Stimulated activated CD8-positive, alpha-beta memory T cell treated with anti-CD3 and anti-CD28 coated beads, Interleukin-7, amount 100 ng/mL, for 48 hours (primary cell): ENCODE measurements around the gene CTDSPL2.
"Not testable (repeated sequence)": the region's sequence is repeated elsewhere in the genome, so short reads cannot be mapped to it uniquely, and the experiment has no call there.

Experiments
- DNase-seq, 2 donors: peaks; one replicate each; pipeline ENCODE4 v3.0.0-alpha.2; 2020; ENCODE audit warnings: low read depth in 1 of 2; ENCODE audit errors: extremely low read depth in 1 of 2

Gene CTDSPL2

DNA sequence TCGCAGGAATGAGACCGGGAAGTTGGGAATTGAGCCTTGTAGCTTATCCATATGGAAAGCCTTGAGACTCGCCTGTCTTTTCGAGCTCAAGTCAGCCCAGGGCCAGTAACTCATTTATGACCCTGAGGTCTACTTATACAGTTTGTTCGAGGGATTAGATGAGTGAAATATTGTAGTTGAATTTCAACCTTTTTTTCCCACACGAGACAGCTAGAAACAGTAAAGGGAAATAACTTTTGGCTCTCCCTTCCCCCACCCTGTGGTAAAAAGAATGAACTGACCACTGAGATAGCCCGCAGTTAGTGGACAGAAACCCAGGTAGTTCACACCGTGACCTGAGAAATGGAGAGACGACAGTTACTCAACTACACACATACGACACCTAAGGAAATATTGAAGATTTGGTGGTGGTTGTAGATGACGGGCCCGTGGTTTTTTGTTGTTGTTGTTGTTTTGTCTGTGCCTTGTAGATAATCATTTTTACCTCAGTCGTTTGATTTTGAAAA is 110.4 kb downstream of the CTDSPL2 start:
- DNase-seq: no peak

DNA sequence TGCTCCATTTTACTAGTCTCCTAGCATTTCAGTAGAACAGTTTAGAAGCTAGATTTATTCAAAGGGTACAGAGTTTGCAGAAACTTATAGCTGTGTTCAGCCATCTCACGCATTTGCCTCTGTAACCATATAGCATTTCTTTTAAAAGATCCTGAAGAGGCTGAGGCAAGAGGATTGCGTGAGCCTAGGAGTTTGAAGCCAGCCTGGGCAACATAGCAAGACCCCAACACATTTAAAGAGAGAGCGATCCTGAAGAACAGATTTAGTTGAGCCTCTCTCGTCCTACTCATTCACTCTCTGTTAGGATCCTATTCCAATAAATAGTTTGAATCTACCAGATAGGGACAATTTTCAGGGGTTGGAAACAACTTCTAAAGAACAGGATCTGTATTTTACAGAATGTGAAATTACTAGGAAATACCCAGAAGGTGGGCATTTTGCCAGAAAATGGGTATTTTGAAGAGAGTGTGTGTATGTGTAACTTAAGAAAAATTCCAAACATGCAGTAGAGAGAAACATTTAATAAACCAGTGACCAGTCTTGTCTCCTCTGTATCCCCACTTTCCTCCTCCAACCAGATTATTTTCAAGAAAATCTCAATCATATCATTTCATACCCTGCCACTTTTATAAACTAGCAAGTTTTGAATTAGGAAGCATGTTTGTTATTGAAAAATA is 114.0 kb downstream of the CTDSPL2 start:
- no peak for DNase-seq

DNA sequence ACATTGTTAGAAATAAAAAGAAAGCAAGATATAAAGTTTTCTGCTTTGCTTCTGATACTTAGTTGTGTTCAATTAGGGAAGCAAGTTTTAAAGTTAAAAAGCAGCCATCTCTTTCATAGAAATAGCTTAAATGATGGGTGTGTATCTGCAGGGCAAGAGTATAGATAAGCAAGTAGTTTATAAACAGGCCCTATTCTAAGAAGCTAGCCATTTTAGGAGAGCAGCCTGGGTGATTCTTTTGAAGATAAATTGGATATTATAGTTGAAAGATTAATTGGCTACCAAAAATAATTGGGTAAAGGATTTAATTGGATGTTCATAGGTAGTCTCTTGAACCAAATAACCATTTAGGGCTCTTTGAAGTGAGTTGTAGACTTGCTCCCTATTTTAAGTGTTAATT is 115.2 kb downstream of the CTDSPL2 start:
- DNase-seq: no peak

DNA sequence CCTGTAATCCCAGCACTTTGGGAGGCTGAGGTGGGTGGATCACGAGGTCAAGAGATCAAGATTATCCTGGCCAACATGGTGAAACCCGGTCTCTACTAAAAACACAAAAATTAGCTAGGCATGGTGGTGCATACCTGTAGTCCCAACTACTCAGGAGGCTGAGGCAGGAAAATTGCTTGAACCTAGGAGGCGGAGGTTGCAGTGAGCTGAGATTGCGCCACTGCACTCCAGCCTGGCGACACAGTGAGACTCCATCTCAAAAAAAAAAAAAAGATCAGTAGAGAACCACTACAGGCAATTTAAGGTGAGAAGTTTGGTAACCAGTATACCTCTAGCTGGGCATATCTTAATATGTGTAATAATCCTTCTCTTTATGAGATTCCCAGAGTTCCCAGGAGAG is 117.3 kb downstream of the CTDSPL2 start:
- DNase-seq: not testable (repeated sequence)

DNA sequence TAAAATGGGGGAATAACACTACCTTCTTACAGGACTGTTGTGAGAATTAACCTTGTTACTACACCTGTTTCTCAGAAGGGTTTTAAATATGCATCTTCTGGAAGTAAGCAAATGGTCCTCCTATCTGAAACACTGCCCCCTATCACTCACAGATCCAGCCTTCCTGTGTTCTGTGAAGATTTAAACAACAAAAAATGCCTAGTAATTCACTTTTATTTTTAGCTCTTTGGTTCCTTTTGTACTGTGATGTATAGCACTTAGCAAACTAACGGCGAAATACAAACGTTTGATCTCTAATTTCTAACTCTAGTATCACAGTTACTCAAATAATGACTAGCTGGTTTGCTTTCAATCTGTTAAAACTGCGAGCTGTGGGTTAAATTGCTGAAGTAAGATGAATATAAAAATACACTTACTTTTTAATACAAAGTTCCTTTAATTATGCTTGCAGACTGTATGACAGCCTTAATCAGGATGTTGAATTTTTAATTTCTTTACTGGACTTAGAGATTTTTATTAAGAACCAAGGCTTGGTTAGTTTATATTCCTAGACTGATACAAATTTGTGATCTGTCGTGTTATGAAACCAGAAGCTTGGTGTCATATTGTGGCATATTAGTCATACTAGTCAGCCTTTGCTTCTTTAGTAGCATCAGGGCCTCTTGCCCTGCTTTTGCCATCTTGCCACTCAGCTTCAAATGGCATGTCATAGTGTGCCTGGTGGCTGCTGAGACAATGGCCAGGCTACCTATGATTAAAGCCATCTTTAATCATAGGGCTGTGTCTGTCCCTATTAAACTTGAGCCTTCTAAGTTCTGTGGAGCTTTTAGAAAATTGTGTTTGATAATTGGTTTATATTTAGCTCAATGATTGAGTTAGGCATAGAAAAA is 118.7 kb downstream of the CTDSPL2 start:
- peak; percentile 15 to 54 for DNase-seq

DNA sequence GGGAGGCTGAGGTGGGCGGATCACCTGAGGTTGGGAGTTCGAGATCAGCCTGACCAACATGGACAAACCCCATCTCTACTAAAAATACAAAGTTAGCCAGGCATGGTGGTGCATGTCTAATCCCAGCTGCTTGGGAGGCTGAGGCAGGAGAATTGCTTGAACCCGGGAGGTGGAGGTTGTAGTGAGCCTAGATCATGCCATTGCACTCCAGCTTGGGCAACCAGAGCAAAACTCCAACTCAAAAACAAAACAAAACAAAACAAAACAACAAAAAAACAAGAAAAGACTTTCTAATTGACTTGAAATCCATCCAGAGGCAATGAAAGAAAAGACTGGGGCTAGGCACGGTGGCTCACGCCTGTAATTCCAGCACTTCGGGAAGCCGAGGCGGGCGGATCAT is 121.7 kb downstream of the CTDSPL2 start:
- not testable (repeated sequence) for DNase-seq

DNA sequence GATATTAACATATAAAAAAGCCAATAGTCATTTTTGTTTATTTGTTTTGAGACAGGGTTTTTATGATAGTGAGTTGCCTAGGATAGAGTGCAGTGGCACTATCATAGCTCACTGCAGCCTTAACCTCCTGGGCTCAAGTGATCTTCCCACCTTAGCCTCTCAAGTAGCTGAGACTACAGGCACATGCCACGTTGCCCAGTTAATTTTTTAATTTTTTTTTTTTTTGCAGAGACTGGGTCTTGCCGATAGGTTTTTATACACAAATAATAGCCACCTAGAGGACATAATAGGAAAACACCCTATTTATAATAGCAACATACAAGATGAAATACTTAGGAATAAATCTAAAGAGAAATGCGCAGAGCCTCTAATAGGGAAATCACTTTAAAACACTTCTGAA is 122.8 kb downstream of the CTDSPL2 start:
- no peak for DNase-seq

DNA sequence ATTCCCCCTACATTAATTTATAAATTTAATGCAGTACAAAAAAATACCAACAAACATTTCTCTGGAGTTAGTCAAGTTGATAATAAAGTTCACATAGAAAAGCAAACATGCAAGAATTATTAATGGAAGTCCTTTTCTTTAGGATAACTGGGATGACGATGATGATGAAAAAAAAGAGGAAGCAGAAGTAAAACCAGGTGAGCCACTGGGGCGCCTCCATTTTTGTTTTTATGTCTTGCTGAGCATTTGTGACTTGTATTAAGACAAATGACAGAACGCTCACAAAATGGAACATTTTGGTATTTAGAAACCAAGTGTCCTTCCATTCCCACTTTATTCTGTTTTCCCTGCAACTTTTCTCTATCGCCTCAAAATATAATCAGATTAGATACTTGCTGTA is 123.3 kb downstream of the CTDSPL2 start:
- no peak for DNase-seq

DNA sequence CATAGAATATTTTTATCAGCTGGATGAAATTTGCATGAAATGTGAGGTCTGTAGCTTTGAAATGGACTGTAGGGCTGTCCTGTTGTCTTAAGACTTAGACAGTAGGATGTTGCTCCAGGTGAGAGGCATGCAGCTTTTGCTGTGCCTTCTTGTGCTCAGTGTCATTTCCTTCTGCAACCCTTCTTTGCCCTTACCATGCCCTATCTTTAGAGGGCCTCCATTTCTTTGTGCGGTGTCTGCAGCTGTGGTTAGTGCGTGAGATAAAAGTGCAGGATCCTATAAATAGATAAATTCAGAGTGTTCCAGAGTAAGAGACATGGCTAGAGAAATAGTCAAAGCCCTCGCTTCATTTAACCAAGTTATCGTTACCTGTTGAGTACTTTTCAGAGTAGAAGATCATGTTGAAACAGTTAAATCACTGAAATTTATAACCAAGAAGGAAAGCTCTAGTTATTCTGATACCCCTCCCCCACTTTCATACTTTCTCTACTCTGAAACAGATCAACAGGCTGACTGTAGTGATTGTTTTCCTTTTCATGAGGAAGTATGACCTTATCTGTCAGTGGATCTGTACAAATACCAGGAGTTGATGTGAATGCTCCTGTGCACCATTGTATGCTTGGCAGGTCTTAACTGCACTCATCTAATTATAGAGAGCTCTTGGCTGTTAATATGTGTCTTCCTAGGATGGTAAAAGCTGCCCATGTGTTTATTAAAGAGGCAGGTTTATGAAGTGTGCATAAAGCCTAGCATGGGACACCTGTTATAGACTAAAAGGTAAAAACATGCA is 127.7 kb downstream of the CTDSPL2 start:
- DNase-seq: no peak

DNA sequence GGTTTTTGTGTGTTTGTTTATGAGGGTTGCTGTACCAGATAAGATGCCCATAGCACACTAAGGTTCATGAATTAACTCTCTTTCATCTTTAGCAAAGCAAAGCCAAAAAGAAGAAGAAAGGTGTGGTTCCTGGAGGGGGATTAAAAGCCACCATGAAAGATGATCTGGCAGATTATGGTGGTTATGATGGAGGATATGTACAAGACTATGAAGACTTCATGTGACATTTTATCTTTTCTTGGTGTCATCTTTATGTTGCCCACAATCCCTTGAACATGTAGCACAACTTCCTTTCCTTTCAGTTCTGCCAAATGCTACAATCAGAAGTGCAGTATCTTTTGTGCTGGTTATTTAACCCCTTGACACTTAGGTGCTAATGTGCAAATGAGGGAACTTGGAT is 133.5 kb downstream of the CTDSPL2 start:
- DNase-seq: not testable (repeated sequence)

DNA sequence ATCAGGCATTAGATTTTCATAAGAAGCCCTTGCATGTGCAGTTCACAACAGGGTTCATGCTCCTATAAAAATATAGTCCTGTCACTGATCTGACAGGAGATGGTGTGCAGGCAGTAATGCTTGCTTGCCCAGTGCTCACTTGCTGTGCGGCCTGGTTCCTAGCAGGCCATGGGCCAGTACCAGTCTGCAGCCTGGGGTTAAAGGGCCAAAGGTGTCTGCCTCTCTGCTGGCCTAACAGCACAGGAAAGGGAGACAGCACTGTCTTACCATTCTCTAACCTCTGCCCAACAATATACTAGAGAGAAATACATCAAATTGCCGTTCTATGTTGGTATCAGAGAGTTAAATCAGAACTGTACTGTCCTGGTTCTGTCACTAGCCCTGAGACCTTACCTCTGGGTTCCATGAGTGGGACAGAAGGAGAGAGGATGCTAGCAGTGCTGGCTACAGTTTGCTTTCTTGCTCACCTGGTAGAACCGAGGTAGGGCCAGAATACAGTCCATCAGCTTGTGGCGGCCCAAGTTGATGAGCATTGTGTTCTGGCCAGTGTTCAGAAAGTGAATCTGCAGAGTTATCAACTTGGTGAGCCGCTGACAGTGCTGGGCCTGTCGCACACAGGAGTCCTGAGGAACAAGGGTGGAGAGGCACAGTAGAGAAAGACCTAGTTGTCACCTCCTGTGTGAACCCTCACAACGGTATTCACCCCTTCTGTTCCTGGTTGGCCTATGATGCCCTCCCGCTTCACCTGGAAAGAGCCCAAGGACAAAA is 138.1 kb downstream of the CTDSPL2 start:
- DNase-seq: no peak

DNA sequence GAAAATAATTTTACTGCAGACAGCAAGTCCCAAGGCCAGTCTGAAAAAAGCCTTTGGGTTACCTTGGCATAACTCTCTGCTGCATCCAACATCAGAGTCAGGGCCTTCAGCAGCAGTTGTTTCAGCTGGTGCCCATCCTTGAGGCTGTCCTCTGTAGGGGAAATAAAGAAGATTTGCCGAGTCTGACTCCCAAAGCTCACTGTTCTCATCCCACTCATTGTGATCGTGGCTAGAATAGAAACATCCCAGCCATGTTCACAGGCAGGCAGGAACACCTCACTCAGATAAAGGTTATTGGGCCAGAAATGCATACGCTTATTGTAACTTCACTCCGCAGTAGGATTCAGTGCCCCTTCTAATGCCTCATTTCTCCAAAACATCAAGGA is 138.7 kb downstream of the CTDSPL2 start:
- no peak for DNase-seq

DNA sequence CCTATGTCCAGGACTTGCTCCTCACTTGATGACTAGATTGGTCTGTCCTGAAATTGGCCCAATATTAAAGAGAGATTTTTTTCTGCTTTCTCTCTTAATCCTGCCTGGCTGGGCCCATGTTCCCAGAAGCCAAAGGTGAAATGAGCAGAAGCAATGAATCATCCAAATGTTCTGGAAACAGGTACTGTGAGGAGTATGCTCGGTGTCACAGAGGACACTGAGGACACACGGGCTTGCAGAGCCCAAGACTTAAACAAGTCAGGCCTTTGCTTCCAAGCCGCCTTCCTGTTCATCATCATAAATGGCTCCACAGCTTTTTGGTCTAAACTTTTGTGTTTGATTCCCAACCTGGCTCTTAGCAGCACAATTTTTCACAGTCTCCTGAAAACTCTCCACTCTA is 140.9 kb downstream of the CTDSPL2 start:
- no peak for DNase-seq

DNA sequence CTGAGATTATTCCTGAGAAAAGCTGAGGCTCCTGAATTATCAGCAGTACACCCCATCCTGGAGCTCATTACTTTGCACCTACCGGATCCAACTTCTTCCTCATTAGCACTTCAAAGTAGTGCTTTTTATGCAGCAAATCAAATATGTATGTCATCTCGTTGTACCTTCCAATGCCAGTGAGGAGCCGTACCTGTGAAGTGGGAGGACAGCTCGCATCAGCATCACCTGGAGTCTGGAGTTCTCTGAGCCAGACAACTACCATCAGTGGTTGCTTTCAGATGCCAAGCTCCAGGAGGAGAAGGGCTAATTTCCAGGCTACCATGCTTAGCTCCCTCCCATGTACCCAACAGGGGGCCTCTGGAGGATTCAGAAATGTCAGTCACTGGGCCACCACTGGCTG is 141.9 kb downstream of the CTDSPL2 start:
- DNase-seq: no peak

DNA sequence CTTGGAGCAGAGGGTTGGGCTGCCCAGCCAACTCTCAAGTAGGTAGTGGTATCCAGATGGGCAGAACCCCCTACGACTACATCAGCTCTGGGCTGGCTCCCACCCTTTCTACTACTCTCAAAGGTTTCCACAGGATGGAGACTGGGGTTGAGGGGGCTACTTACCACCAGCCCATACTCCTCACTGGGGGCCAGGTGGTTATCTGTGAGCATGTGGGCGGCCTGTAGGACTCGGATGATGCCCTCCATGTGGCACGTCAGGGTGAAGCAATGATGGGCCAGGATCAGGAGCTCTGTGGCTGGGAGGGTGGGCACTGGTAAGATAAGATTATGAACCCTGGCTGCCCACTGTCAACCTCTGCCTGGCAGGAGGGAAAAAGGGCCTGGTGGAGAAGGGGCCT is 142.9 kb downstream of the CTDSPL2 start:
- no peak for DNase-seq

DNA sequence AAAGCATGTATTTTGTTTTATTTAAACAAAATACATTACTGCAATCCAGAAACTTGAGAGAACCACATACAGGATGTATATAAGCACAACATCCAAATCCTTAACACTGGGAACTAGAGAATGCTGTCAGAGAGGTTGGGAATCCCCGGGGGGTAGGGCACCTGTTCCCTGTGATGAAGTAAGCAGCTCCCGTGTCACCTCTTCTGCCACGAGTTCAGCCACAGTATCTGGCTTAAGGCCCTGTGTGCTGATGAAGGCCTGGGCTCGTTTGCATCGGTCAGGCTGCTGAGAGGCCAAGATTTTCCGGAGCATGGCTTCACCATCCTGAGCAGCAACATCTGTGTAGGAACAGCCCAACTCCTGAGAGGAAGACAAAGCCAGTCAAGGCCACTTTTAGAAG is 146.0 kb downstream of the CTDSPL2 start:
- no peak for DNase-seq

DNA sequence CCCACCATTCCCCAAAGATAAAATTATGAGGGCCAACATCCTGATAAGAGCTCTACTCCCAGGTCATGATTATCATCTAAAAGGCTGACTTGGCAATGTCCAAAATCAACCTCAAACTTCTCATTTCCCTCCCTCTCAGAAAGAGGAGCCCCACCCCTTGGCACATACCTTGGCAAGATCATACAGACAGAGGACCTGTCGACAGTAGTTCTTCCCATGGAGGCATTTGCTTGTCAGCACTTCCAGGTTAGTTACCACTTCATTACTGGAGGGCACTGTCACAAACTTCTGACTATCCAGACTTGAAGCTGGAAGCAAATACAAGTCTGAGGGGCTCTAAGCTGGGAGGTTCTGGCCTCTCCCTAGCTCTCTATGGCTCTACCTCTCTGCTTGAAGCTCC is 147.3 kb downstream of the CTDSPL2 start:
- DNase-seq: no peak
